NB4 (cell line): ENCODE data around the gene PBX1.
A peak's percentile ranks its signal among the peaks of the same experiment; 100 is the strongest.

ENCODE experiments used
- DNase-seq: peaks from one replicate; pipeline ENCODE4 v3.0.0; 2010; ENCODE audit warnings: low read depth
- H3K4me3 ChIP-seq: one replicate; pipeline ENCODE4 v1.5.1; 2011; ENCODE audit warnings: mild to moderate bottlenecking, low read depth, low read length, moderate library complexity
- MAX ChIP-seq: IDR thresholded peaks from 2 replicates; pipeline ENCODE4 v1.6.1; 2011; ENCODE audit warnings: low read depth, low read length
- MYC ChIP-seq: IDR thresholded peaks from 2 replicates; pipeline ENCODE4 v1.6.1; 2011; ENCODE audit warnings: low read depth, low read length
- POLR2A ChIP-seq: IDR thresholded peaks from 2 replicates; pipeline ENCODE4 v1.6.1; 2011; ENCODE audit warnings: mild to moderate bottlenecking; ENCODE audit not compliant: insufficient read length; ENCODE audit errors: extremely low read depth
- TF ChIP-seq, protein P1 (sequence below): IDR thresholded peaks from one replicate; pipeline ENCODE4 v1.5.1; 2012; ENCODE audit warnings: low read depth, low read length

Gene PBX1

DNA sequence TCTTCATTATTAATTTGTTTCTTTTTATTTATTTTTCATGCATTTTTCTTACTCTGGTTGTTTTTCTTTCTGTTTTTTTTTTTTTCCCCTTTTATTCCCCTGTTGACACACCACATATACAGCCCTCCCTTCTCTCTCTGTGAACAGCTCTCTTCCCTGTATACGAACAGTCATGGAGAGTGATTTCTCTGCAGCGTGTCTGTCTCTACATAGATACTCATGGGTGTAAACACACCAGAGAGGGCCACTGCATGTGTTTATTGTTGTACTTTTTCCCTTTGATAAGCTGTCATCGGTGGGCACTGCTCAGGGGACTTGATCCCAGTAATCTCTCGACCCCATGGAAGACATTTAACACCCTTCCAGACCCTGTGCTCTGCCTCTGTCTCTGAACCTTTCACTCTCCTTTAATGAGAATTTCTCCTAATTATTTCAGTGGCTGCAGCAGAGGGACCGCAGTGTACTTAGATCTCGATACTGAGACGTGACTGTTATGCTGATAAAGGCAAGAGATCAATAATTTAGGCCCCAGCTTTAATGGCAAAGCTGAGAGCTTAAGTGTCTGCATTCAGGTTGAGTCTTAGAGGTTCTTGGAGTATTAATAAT, 113.1 kb downstream of the PBX1 start:
- no peak for TF ChIP-seq POLR2A
- no peak for TF ChIP-seq MAX
- TF ChIP-seq MYC = no peak
- TF ChIP-seq, protein P1, sequence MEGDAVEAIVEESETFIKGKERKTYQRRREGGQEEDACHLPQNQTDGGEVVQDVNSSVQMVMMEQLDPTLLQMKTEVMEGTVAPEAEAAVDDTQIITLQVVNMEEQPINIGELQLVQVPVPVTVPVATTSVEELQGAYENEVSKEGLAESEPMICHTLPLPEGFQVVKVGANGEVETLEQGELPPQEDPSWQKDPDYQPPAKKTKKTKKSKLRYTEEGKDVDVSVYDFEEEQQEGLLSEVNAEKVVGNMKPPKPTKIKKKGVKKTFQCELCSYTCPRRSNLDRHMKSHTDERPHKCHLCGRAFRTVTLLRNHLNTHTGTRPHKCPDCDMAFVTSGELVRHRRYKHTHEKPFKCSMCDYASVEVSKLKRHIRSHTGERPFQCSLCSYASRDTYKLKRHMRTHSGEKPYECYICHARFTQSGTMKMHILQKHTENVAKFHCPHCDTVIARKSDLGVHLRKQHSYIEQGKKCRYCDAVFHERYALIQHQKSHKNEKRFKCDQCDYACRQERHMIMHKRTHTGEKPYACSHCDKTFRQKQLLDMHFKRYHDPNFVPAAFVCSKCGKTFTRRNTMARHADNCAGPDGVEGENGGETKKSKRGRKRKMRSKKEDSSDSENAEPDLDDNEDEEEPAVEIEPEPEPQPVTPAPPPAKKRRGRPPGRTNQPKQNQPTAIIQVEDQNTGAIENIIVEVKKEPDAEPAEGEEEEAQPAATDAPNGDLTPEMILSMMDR = no peak
- H3K4me3 ChIP-seq = no peak overlapping the region
- DNase-seq = no peak

- no peak for DNase-seq
- H3K4me3 ChIP-seq = no peak overlapping the region
- TF ChIP-seq, protein P1 = no peak
- TF ChIP-seq MAX = no peak
- no peak for TF ChIP-seq MYC
- TF ChIP-seq POLR2A = no peak
Measured at GRCh38 chr1:164672588-164672987, 113.6 kb downstream of the PBX1 start.

- peak; percentile 43 for DNase-seq
- no peak overlapping the region for H3K4me3 ChIP-seq
- TF ChIP-seq POLR2A (no peak), MYC (no peak), MAX (peak; percentile 40; the same call in 1 of the 2 replicates)
- TF ChIP-seq, protein P1 = peak; percentile 76
Measured at GRCh38 chr1:164673584-164674214, 114.7 kb downstream of the PBX1 start.

- TF ChIP-seq MAX = no peak
- TF ChIP-seq, protein P1 = no peak
- TF ChIP-seq MYC = no peak
- no peak for TF ChIP-seq POLR2A
- no peak for DNase-seq
- H3K4me3 ChIP-seq = no peak overlapping the region
Measured at GRCh38 chr1:164675342-164675904, 116.4 kb downstream of the PBX1 start.

DNA sequence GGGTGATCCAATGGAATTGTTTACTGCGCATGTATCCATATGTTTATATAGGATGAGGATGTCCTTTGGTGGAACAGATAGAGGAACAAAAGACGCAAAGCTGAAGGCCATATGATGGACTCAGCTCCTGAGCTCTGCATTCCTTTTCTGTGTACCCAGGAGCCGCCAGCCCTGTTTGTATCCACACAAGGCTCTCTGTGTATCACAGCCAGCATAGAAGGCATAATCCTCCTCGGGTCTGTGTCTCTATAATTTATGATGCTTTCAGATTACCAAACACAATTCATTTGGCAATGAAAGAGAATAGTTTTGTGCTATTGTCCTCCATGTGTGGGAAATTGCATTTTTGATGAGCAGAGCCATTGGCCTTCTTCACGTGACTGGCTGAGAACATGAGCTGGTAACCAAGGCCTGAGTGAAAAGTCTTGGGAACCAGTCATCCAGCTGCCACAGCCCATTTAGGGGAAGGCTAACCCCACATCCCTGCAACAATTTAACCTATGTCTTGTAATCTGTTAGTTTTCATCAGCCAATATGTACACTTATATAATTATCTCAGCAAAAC, 119.2 kb downstream of the PBX1 start:
- TF ChIP-seq, protein P1 = no peak
- TF ChIP-seq POLR2A = no peak
- no peak for TF ChIP-seq MYC
- no peak for TF ChIP-seq MAX
- no peak overlapping the region for H3K4me3 ChIP-seq
- no peak for DNase-seq
